Stimulated activated CD4-positive, alpha-beta T cell treated with anti-CD3 and anti-CD28 coated beads, Interleukin-4, amount 100 ng/mL, for 24 hours (primary cell): ENCODE data around the gene TTYH3.

Source experiments
- DNase-seq: peaks from one replicate; pipeline ENCODE4 v3.0.0-alpha.2; 2020

Gene TTYH3

GRCh38 chr7:2635810-2636701 is 4.3 kb downstream of the TTYH3 start:
- no peak for DNase-seq

GRCh38 chr7:2637066-2637471 is 5.3 kb downstream of the TTYH3 start:
- DNase-seq, result no peak

- DNase-seq, result no peak
Observed at GRCh38 chr7:2637505-2638223, 5.9 kb downstream of the TTYH3 start.

- DNase-seq, result no peak
Observed at GRCh38 chr7:2638224-2638991, 6.6 kb downstream of the TTYH3 start.

- DNase-seq, result no peak
Observed at GRCh38 chr7:2639181-2639681, 7.4 kb downstream of the TTYH3 start.

- no peak for DNase-seq
Observed at GRCh38 chr7:2639695-2640481, 8.1 kb downstream of the TTYH3 start.

- no peak for DNase-seq
Observed at GRCh38 chr7:2640482-2640830, 8.7 kb downstream of the TTYH3 start.

GRCh38 chr7:2640846-2641316 is 9.1 kb downstream of the TTYH3 start:
- no peak for DNase-seq

GRCh38 chr7:2641406-2642393 is 9.9 kb downstream of the TTYH3 start:
- DNase-seq, result no peak

GRCh38 chr7:2643386-2644219 is 11.8 kb downstream of the TTYH3 start:
- DNase-seq, result no peak

GRCh38 chr7:2644220-2644561 is 12.4 kb downstream of the TTYH3 start:
- DNase-seq, result no peak

GRCh38 chr7:2644562-2645273 is 12.9 kb downstream of the TTYH3 start:
- DNase-seq, result no peak

GRCh38 chr7:2645274-2645868 is 13.6 kb downstream of the TTYH3 start:
- DNase-seq, result peak; percentile 17

GRCh38 chr7:2646336-2646679 is 14.5 kb downstream of the TTYH3 start:
- no peak for DNase-seq

GRCh38 chr7:2646680-2647571 is 15.1 kb downstream of the TTYH3 start:
- DNase-seq, result no peak

- no peak for DNase-seq
Observed at GRCh38 chr7:2647594-2648172, 15.9 kb downstream of the TTYH3 start.

- no peak for DNase-seq
Observed at GRCh38 chr7:2649139-2649838, 17.5 kb downstream of the TTYH3 start.
